Upper lobe of left lung (tissue), 4 donors: ENCODE data around the gene GPR183.

Experiments
- CTCF ChIP-seq, 6 experiments: fragments of 450-650 bp in 4 of 6; fragments of 200-600 bp in 2 of 6; sonication (generic) in 2 of 6; IDR thresholded peaks; one replicate each; pipeline ENCODE4 v1.5.1; 2016 to 2019; ENCODE audit warnings: antibody characterized with exemption in 6 of 6
- POLR2AphosphoS5 ChIP-seq, 2 donors: sonication (generic); formaldehyde crosslinking; IDR thresholded peaks; one replicate each; pipeline ENCODE4 v1.5.1; 2017; ENCODE audit warnings: antibody characterized with exemption in 2 of 2

GRCh38 chr13:99315186-99315585 lies 8.0 kb upstream of the GPR183 start:
- no peak for TF ChIP-seq POLR2AphosphoS5 (IDR thresholded peaks at IDR 0.05)
- TF ChIP-seq CTCF (IDR thresholded peaks at IDR 0.05): no peak
